Vagina (tissue), 2 donors: ENCODE results near the gene RUNX2. TPM values are rescaled to one million over a fixed set of nuclear protein-coding genes. Genes with fewer than 3 reads are reported as not detected.

Experiments
- DNase-seq, 2 donors: peaks; one replicate each; pipeline ENCODE4 v3.0.0-alpha.2; 2017; ENCODE audit errors: extremely low spot score in 2 of 2
- H3K27ac ChIP-seq: fragments of 200-600 bp; sonication (generic); one replicate; pipeline ENCODE4 v1.5.1; 2019
- H3K27me3 ChIP-seq: fragments of 200-600 bp; sonication (generic); one replicate; pipeline ENCODE4 v1.5.1; 2019
- H3K36me3 ChIP-seq, 2 donors: fragments of 200-600 bp; sonication (generic); one replicate each; pipeline ENCODE4 v1.5.1; 2017 to 2019
- H3K4me1 ChIP-seq: fragments of 200-600 bp; sonication (generic); one replicate; pipeline ENCODE4 v1.5.1; 2019
- H3K4me3 ChIP-seq, 2 donors: fragments of 200-600 bp; sonication (generic); 1 replicate in 1 of 2; 2 replicates in 1 of 2; pipeline ENCODE4 v1.5.1; 2016 to 2019
- H3K9me3 ChIP-seq: fragments of 200-600 bp; sonication (generic); one replicate; pipeline ENCODE4 v1.5.1; 2019
- POLR2A ChIP-seq, 2 donors: fragments of 450-650 bp; IDR thresholded peaks; one replicate each; pipeline ENCODE4 v1.6.1; 2017; ENCODE audit warnings: antibody characterized with exemption in 2 of 2, mild to moderate bottlenecking in 2 of 2, moderate library complexity in 2 of 2
- POLR2AphosphoS5 ChIP-seq, 2 donors: sonication (generic); formaldehyde crosslinking; IDR thresholded peaks; one replicate each; pipeline ENCODE4 v1.9.0; 2017; ENCODE audit warnings: antibody characterized with exemption in 2 of 2, mild to moderate bottlenecking in 2 of 2, low read depth in 1 of 2; ENCODE audit not compliant: insufficient read depth in 1 of 2
- intact Hi-C: fragments of 100-400 bp; cut with DNase I; formaldehyde crosslinking; loops from one replicate; pipeline ENCODE4 v1.15.1; 2023
- total RNA-seq: library from RNA; depleted of rRNA; stranded (reverse); fragments of >200 nt; gene quantifications from one replicate; pipeline ENCODE4 v1.2.3, GENCODE V29; 2016
- TF ChIP-seq, protein P1 (sequence below), 3 experiments: fragments of 450-650 bp in 2 of 3; fragments of 200-600 bp in 1 of 3; sonication (generic) in 1 of 3; IDR thresholded peaks; one replicate each; pipeline ENCODE4 v1.5.1; 2017 to 2019; ENCODE audit warnings: antibody characterized with exemption in 3 of 3, mild to moderate bottlenecking in 2 of 3, moderate library complexity in 2 of 3

The RUNX2 gene
- total RNA-seq, 1 donor from 2014 or later = 13.0 TPM

DNA sequence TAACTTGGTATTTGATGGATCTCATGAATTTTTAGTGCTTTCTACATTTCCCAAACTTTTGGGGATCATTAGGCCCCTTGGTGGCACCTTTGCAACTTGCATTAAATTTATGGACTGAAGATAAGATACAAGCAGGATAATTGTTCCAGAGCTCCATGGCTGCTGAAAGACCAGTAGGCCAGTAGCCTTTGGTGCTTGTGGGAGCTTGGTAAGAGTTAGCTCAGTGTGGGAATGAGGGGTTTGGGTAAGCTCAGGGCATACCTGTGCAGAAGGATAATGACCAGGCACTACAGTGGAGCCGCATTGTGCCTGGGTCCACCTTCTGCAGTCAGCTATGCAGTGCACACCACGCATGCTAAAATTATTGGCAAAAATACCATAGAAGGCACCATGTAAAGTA, 290.1 kb downstream of the RUNX2 start:
- no peak overlapping the region for H3K27ac ChIP-seq
- no peaks in the 10 kb centered on the region for H3K4me1 ChIP-seq
- H3K9me3 ChIP-seq = no peaks in the 10 kb centered on the region
- H3K36me3 ChIP-seq = no peaks in the 10 kb centered on the region
- no peak for TF ChIP-seq POLR2A (IDR thresholded peaks at IDR 0.05)
- TF ChIP-seq, protein P1, sequence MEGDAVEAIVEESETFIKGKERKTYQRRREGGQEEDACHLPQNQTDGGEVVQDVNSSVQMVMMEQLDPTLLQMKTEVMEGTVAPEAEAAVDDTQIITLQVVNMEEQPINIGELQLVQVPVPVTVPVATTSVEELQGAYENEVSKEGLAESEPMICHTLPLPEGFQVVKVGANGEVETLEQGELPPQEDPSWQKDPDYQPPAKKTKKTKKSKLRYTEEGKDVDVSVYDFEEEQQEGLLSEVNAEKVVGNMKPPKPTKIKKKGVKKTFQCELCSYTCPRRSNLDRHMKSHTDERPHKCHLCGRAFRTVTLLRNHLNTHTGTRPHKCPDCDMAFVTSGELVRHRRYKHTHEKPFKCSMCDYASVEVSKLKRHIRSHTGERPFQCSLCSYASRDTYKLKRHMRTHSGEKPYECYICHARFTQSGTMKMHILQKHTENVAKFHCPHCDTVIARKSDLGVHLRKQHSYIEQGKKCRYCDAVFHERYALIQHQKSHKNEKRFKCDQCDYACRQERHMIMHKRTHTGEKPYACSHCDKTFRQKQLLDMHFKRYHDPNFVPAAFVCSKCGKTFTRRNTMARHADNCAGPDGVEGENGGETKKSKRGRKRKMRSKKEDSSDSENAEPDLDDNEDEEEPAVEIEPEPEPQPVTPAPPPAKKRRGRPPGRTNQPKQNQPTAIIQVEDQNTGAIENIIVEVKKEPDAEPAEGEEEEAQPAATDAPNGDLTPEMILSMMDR (IDR thresholded peaks at IDR 0.05) = no peak
- no peak for TF ChIP-seq POLR2AphosphoS5 (IDR thresholded peaks at IDR 0.05; ENCODE audit: insufficient read depth in 1 of 2, low read depth in 1 of 2)
- peak in 1 of 2 donors; percentile 58 for DNase-seq
- H3K27me3 ChIP-seq = no peaks in the 10 kb centered on the region
- H3K4me3 ChIP-seq = no peak overlapping the region
- intact Hi-C loops = no loop called here

GRCh38 chr6:45619211-45619760, 291.2 kb downstream of the RUNX2 start:
- intact Hi-C loops = no loop called here
- Histone ChIP-seq H3K27ac (no peak overlapping the region), H3K9me3 (no peaks in the 10 kb centered on the region), H3K4me1 (no peaks in the 10 kb centered on the region), H3K4me3 (no peak overlapping the region), H3K27me3 (no peaks in the 10 kb centered on the region), H3K36me3 (no peaks in the 10 kb centered on the region)
- TF ChIP-seq POLR2AphosphoS5 (IDR thresholded peaks at IDR 0.05; ENCODE audit: insufficient read depth in 1 of 2, low read depth in 1 of 2) = no peak
- no peak for TF ChIP-seq POLR2A (IDR thresholded peaks at IDR 0.05)
- TF ChIP-seq, protein P1 (IDR thresholded peaks at IDR 0.05) = no peak
- peak in 1 of 2 donors; percentile 40 for DNase-seq

GRCh38 chr6:45619994-45620471, 291.9 kb downstream of the RUNX2 start:
- TF ChIP-seq POLR2AphosphoS5 (IDR thresholded peaks at IDR 0.05; ENCODE audit: insufficient read depth in 1 of 2, low read depth in 1 of 2) (no peak), POLR2A (IDR thresholded peaks at IDR 0.05) (no peak)
- TF ChIP-seq, protein P1 (IDR thresholded peaks at IDR 0.05) = no peak
- Histone ChIP-seq H3K9me3 (no peaks in the 10 kb centered on the region), H3K4me3 (no peak overlapping the region), H3K36me3 (no peaks in the 10 kb centered on the region), H3K4me1 (no peaks in the 10 kb centered on the region), H3K27ac (no peak overlapping the region), H3K27me3 (no peaks in the 10 kb centered on the region)
- peak in 1 of 2 donors; percentile 67 for DNase-seq
- intact Hi-C loops = no loop called here

- Histone ChIP-seq H3K27ac (no peak overlapping the region), H3K27me3 (no peaks in the 10 kb centered on the region), H3K4me1 (peaks cover 5% of the 10 kb centered on the region), H3K36me3 (no peaks in the 10 kb centered on the region), H3K4me3 (no peak overlapping the region), H3K9me3 (no peaks in the 10 kb centered on the region)
- no peak for DNase-seq
- intact Hi-C loops = no loop called here
- TF ChIP-seq POLR2A (IDR thresholded peaks at IDR 0.05) (no peak), POLR2AphosphoS5 (IDR thresholded peaks at IDR 0.05; ENCODE audit: insufficient read depth in 1 of 2, low read depth in 1 of 2) (no peak)
- TF ChIP-seq, protein P1 (IDR thresholded peaks at IDR 0.05) = no peak
Measured at GRCh38 chr6:45624228-45624627, 296.1 kb downstream of the RUNX2 start.

DNA sequence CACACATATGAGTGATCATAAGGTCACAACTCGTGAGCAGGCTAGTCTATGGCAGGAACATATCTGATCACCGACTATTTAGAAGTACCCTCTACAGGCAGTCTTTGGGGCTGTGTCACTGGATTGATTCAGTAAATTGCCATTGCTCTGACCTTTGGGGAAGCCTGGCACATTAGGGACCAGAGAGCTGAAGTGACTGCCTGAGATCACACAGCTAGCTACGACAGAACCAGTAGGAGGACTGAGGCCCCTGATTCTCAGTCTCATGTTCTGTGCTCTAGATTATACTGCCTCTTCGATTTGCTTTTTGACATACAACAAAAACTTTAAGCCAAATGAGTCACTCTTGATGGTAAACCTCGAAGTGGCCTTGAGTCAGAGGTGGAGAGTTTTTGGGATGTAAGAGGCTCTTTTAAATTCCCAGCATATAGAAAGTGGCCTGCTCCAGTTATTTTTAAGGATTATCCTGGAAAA, 297.1 kb downstream of the RUNX2 start:
- no peak for TF ChIP-seq POLR2AphosphoS5 (IDR thresholded peaks at IDR 0.05; ENCODE audit: insufficient read depth in 1 of 2, low read depth in 1 of 2)
- no peak for TF ChIP-seq POLR2A (IDR thresholded peaks at IDR 0.05)
- TF ChIP-seq, protein P1 (IDR thresholded peaks at IDR 0.05) = no peak
- no peak overlapping the region for H3K27ac ChIP-seq
- no peak overlapping the region for H3K4me3 ChIP-seq

More for the DNA sequence above, 297.1 kb downstream of the RUNX2 start:
- intact Hi-C loops = no loop called here
- Histone ChIP-seq H3K27me3 (no peaks in the 10 kb centered on the region), H3K36me3 (no peaks in the 10 kb centered on the region), H3K4me1 (peaks cover 5% of the 10 kb centered on the region), H3K9me3 (no peaks in the 10 kb centered on the region)
- no peak for DNase-seq
